HG02973 (cell line): ENCODE results near the gene CDS1.
"Not testable (repeated sequence)": the region's sequence is repeated elsewhere in the genome, so short reads cannot be mapped to it uniquely, and the experiment has no call there.

Source experiments
- ATAC-seq: cut with Tn5 transposase; IDR thresholded peaks from one replicate; pipeline ENCODE4 v1.9.1; 2021; ENCODE audit warnings: moderate library complexity; ENCODE audit not compliant: unreplicated experiment

Gene CDS1

DNA sequence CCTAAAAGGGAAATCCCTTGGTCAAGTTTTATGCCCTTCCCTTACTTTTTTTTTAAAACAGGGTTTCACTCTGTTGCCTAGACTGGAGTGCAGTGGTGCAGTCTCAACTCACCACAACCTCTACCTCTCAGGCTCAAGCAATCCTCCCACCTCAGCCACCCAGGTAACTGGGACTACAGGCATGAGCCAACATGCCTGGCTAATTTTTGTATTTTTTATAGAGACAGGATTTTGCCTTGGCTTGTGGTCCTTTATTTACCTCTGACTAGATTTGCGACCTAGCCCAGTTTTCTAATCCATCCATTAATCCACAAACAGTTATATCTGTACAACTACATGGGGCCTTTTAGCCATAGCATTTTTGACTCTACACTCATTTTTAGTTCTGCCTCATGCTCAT, 23.7 kb downstream of the CDS1 start:
- ATAC-seq: no peak

DNA sequence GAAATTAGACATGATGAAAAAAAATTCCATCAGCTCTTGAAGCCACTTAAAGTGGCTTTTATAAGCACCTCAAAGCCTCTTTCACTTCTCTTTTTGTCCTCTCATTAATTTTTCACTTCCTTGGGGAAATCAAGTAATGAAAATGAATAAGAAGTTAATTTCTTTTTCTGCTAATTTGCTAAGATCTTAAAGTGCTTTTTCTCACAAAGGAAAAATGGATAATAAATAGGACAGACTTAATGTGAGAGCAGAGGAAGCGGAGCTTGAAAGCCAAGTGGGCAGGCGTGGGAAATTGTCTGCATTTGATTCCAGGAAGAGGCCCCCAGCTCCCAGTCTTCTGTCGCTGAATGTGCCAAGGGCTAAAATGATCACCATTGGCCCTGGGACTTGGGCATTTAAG, 28.6 kb downstream of the CDS1 start:
- ATAC-seq: no peak

GRCh38 chr4:84614891-84615290, 32.0 kb downstream of the CDS1 start:
- ATAC-seq: no peak

DNA sequence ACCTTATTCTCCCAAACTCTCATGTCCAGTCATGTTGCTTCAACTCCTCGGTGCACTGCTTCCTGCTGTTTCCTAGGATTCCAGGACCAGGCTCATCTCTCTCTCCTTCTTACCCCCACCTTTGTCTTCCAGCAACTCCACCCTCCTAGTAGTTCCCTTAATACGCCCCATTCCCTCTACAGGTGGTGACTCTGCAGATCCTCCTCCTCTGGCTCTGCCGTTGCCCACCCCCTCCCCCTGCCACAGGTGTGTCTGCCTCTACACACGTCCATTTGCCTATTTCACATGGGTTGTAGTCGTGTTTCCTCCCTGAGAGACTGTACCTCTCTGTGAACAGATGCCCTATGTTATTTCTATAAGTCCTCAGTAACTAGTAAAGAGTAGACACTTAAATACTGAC, 32.4 kb downstream of the CDS1 start:
- no peak for ATAC-seq

DNA sequence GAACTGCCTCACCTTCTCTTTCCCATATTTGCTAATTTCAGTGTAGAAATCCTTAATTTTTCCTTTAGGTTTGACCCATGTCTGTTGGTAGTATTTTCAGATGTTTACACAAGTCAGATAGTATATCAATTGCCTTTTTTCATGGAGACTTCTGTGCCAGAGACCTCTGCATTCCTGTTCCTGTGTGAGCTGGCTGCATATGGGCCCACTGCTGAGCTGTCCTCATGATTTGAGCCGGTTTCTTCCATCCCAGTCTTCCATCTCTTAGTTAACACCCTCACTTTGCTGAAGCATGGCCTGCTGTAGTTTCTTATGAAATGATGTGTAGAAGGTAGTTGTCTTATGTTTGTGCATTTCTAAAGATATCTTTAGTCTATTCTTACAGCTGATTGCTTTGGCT, 40.0 kb downstream of the CDS1 start:
- ATAC-seq: no peak

DNA sequence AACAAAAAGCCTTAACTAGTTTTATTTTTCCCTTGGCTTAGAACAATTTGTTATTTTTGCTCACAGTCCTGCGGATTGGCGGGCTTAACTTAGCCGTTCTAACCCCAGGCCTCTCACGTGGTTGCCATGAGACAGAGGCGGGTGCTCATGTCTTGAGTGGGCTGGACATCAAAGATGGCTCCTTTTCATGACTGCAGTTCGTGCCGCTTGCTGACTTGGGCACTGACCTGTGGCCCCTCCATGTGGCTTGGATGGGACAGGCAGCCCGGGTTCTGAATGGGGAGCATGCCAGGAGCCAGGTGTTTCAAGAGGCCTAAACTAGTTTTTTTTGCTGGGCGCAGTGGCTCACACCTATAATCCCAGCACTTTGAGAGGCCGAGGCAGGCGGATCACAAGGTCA, 40.7 kb downstream of the CDS1 start:
- ATAC-seq: no peak

- ATAC-seq: no peak
These were observed 43.7 kb downstream of the CDS1 start for GRCh38 chr4:84626673-84627072.

DNA sequence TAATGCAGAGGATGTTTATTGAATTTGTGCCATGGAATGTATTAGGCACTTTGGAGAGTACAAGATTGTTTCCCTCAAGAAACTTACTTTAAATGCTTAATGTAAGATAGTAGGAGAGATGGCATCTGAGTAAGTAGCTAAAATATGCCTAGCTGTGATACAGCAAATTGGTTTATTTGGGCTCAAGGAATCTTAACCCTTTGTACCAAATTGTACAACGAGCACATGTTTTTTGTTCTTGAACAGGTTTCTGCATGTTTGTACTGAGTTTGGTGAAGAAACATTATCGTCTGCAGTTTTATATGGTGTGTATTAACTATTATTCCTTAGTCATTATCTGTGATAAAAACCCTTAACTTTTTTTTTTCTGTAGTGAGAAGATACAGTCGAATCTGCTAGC, 48.6 kb downstream of the CDS1 start:
- ATAC-seq: no peak

DNA sequence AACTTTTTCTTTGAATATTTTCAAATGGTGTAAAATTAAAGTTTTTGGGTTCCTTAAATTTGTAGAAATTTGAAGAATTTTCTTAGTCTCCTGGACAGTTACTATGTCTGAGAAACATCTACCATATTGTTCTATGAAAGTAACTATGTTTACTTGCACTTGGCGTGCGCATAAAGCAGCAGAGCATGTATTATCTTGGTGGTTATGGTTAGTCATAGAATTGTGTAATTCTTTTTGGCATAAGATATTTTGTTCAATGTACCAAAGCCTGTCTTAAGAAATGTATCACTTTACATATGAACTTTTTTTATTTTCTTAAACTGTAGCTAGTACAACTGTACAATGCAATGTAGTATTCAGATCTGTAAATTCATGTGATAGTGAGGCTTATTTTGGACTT, 49.2 kb downstream of the CDS1 start:
- no peak for ATAC-seq

DNA sequence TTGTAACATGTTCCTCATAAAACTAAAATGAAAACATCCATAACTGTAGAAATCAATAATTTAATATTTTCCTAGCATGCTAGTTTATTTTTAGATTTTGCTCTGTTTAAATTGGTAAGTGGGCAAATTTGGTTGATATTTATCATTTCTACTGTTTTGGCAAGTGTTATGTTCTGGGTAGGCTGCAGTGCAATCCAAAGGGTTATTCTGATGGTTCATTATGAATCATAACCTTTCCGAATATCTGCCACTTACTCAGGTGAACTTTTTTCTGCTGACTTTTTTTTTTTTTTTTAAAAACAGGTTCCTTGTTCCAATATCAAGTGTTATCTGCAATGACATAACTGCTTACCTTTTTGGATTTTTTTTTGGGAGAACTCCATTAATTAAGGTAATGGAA, 52.0 kb downstream of the CDS1 start:
- ATAC-seq: no peak

DNA sequence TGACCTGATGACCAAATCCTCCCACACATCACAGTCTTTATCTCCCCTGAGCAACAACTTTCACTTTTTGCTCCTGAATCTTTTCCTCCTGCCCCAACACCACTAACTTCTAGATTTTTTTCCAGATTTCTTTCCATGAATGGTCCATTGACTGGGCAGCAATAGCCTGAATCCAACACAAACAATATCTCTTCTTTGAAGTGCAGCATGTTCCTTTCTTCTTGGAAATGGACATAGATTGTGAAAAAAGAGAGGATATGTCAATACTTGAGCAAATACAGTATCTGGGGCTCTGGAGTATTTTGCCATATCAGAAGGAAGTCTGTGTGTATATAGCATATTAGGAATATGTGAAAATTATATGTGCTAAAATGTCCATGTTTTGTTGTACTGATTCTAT, 55.2 kb downstream of the CDS1 start:
- no peak for ATAC-seq

DNA sequence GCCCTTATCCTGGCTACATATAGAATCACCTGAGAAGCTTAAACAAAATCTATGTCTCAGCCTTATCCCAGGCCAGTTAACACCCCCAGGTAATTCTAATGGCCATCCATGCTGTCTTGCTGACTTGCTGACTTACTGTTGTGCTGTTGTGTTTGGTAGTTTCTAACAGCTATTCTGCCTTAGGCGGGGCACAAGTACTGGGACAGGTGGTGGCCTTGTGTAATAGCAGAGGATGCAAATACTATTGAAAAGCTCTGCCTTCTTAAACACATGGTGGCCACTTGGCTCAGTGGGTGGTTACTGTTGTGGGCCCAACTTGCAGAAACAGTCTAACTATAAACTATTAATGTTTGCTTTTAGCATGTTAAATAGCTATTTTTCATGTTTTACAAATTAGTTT, 56.2 kb downstream of the CDS1 start:
- ATAC-seq: no peak

GRCh38 chr4:84644087-84644486, 61.2 kb downstream of the CDS1 start:
- no peak for ATAC-seq

- no peak for ATAC-seq
These were observed 64.5 kb downstream of the CDS1 start for GRCh38 chr4:84647312-84647884.

- ATAC-seq: no peak
These were observed 65.3 kb downstream of the CDS1 start for GRCh38 chr4:84648178-84648577.

GRCh38 chr4:84648863-84649647, 66.1 kb downstream of the CDS1 start:
- no peak for ATAC-seq

DNA sequence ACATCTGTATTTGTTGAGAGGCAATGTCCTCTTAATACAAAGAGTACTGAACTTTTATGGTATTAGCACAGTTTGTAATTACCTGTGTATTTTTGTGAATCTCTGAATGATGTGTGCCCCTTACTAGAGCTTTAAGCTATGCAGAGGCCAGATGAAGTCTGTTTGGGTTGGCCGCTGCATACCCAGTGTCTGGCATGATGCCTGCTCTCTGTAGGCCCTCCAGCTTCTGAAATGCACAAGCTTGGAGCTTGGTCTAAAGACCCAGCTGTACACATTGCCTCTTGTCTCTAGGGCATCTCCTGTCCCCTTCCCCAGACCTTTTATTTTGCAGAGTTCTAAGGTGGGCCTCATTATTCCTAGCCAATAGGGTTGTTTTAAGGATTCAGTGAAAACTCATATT, 68.6 kb downstream of the CDS1 start:
- ATAC-seq: no peak

GRCh38 chr4:84652478-84652877, 69.6 kb downstream of the CDS1 start:
- no peak for ATAC-seq

DNA sequence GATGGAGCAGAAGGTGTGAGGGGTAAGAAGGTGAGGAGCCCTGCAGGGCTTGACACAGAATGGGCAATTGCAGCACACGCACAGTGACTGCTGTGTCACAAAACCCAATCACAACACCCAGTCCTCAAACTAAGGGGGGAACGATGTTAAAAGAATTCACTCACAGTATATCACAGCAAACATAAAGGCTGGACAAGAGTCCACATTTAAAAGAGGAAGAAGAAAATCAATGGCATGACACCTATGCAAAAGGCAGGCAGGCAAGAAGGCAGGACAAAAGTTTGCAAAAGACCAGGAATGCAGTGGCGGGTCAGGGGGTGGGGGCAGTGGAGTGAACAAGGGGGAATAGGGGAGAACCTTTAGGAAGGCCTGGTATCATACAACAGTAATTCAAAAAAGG, 77.7 kb downstream of the CDS1 start:
- no peak for ATAC-seq

DNA sequence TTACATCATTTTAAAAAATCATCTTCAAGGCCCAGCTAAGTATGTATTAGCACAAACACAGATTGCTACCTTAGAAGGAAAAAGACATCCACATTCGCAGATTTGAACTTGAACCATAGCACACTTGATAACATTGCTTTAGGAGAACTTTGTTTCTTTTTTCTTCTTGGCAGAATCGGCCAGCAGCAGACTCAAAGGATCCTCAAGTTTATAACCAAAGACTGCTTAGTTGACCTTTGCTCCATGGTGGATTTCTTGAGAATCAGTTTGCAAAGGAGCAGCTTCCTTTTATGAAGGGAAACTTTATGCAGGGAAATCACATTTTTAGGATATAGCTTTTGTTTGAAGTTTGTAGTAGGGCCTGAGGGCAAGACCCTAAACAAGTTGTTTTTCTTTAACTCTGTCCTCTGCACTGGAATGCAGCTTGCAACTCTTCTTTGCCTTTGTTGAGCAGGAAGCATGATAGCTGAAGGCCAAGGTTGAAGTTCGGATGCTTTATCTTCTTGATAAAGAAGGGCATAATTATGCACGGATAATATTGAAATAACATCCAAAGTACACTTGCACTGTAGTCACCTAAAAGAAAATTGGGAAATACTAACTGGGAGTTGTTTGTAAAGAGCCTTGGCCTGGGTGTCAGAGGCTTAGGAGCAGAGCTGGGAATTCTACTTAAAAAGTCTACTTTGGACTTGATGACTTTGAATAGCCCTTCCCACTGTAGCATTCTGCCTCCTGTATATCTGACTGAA, 78.4 kb downstream of the CDS1 start:
- ATAC-seq: no peak

DNA sequence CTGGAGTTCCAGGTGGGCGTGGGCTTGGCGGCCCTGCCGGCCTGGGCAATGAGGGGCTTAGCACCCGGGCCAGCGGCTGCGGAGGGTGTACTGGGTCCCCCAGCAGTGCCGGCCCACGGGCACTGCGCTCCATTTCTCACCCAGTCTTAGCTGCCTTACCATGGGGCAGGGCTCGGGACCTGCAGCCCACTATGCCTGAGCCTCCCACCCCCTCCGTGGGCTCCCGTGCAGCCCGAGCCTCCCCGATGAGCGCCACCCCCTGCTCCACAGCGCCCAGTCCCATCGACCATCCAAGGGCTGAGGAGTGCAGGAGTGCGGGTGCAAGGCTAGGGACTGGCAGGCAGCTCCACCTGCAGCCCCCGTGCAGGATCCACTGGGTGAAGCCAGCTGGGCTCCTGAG, 81.8 kb downstream of the CDS1 start:
- not testable (repeated sequence) for ATAC-seq

- no peak for ATAC-seq
These were observed 83.5 kb downstream of the CDS1 start for GRCh38 chr4:84666439-84666838.
